A673 (cell line): ENCODE results near the gene MYBPC3. TPM values are rescaled to one million over a fixed set of nuclear protein-coding genes. Genes with fewer than 3 reads are reported as not detected.

Source experiments
- BruUV-seq: library from RNA; stranded (reverse); fragments of 400-500 nt; replicated peaks from 2 replicates; lab custom pipeline; 2021; lab: Mats Ljungman, UMichigan
- CTCF ChIA-PET: fragments of 300-600 bp; sonication (Branson Sonifier 250); formaldehyde crosslinking; loops from one replicate; lab custom pipeline; 2022; ENCODE audit warnings: antibody characterized with exemption; lab: Charles Lee
- POLR2A ChIA-PET: fragments of 300-600 bp; sonication (Branson Sonifier 250); formaldehyde crosslinking; loops from one replicate; lab custom pipeline; 2022; ENCODE audit warnings: antibody characterized with exemption; ENCODE audit not compliant: low non-redundant PET; lab: Charles Lee
- DNase-seq: peaks from one replicate; pipeline ENCODE4 v3.0.0-alpha.2; 2015; ENCODE audit warnings: low spot score
- H3K27ac ChIP-seq: fragments of 200-600 bp; sonication (generic); 2 replicates; pipeline ENCODE4 v1.5.1; 2016; ENCODE audit warnings: mixed run types, low read depth, mild to moderate bottlenecking, mixed read lengths, antibody characterized with exemption, low read length; ENCODE audit not compliant: poor library complexity, severe bottlenecking
- H3K27me3 ChIP-seq: fragments of 200-600 bp; sonication (generic); replicated peaks from 2 replicates; pipeline ENCODE4 v1.6.1; 2017; ENCODE audit warnings: mixed run types, low read depth, mild to moderate bottlenecking, mixed read lengths, antibody characterized with exemption, low read length; ENCODE audit not compliant: insufficient read depth, poor library complexity
- H3K36me3 ChIP-seq: fragments of 200-600 bp; sonication (generic); 2 replicates; pipeline ENCODE4 v1.6.1; 2016; ENCODE audit warnings: mixed run types, mild to moderate bottlenecking, mixed read lengths, antibody characterized with exemption, low read length; ENCODE audit not compliant: insufficient read depth, poor library complexity, severe bottlenecking
- H3K4me1 ChIP-seq: fragments of 200-600 bp; sonication (generic); 2 replicates; pipeline ENCODE4 v1.6.1; 2017; ENCODE audit warnings: mixed run types, mild to moderate bottlenecking, mixed read lengths, antibody characterized with exemption, low read length; ENCODE audit not compliant: insufficient read depth, poor library complexity, severe bottlenecking
- H3K4me3 ChIP-seq: fragments of 200-600 bp; sonication (generic); 2 replicates; pipeline ENCODE4 v1.5.1; 2016; ENCODE audit warnings: low read depth, mixed run types, mild to moderate bottlenecking, mixed read lengths, low read length; ENCODE audit not compliant: poor library complexity, severe bottlenecking
- H3K9me3 ChIP-seq: fragments of 200-600 bp; sonication (generic); 2 replicates; pipeline ENCODE4 v1.6.1; 2016; ENCODE audit warnings: mixed run types, low read depth, mild to moderate bottlenecking, mixed read lengths, antibody characterized with exemption, low read length; ENCODE audit not compliant: poor library complexity, severe bottlenecking
- EZH2 ChIP-seq: fragments of 200-600 bp; sonication (generic); IDR thresholded peaks from 2 replicates; pipeline ENCODE4 v1.6.1; 2017; ENCODE audit warnings: borderline replicate concordance, low read depth, mild to moderate bottlenecking, mixed read lengths, antibody characterized with exemption, low read length; ENCODE audit not compliant: poor library complexity, severe bottlenecking
- intact Hi-C: fragments of 100-400 bp; cut with micrococcal nuclease; formaldehyde crosslinking; loops from one replicate; pipeline ENCODE4 v1.10.0; 2022; ENCODE audit not compliant: unreplicated experiment
- microRNA-seq: library from miRNA; unstranded; fragments of <30 nt; microRNA quantifications from one replicate; pipeline ENCODE4 v1.2.0, GENCODE V29; 2021
- total RNA-seq: library from RNA; stranded (reverse); gene quantifications from 2 replicates; pipeline ENCODE4 v1.2.3, GENCODE V29; 2021
- TF ChIP-seq, protein P1 (sequence below): fragments of 300-800, 200-600 bp; sonication (generic); conservative IDR thresholded peaks from 2 replicates; pipeline ENCODE4 v1.5.1; 2017; ENCODE audit warnings: low read depth, mild to moderate bottlenecking, antibody characterized with exemption, low read length, moderate library complexity, mixed read lengths

Gene MYBPC3
- total RNA-seq, 1 experiment from 2014 or later: not detected

DNA sequence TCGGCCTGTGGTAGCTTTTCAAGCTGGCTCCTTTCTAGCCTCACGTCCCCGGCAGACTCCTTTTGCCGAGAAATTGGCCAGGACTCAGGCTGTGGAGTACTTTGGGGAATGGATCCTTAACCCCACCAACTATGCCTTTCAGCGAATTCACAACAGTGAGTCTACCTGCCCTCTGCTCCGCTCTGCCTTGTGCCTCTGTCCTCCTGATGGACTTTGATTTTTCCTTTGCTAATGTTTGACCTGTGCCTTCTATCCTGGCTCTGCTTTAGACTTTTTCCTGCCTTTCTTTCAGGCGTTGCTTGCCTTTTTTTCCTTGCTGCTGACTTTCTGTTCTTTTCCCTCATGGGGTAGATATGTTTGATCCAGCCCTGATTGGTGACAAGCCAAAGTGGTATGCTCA is 70.0 kb downstream of the MYBPC3 start:
- H3K27ac ChIP-seq: no peak overlapping the region
- H3K27me3 ChIP-seq: no peaks in the 10 kb centered on the region
- no peaks in the 10 kb centered on the region for H3K4me1 ChIP-seq
- no peaks in the 10 kb centered on the region for H3K9me3 ChIP-seq
- CTCF ChIA-PET: no interaction called here
- DNase-seq: no peak
- TF ChIP-seq, protein P1, sequence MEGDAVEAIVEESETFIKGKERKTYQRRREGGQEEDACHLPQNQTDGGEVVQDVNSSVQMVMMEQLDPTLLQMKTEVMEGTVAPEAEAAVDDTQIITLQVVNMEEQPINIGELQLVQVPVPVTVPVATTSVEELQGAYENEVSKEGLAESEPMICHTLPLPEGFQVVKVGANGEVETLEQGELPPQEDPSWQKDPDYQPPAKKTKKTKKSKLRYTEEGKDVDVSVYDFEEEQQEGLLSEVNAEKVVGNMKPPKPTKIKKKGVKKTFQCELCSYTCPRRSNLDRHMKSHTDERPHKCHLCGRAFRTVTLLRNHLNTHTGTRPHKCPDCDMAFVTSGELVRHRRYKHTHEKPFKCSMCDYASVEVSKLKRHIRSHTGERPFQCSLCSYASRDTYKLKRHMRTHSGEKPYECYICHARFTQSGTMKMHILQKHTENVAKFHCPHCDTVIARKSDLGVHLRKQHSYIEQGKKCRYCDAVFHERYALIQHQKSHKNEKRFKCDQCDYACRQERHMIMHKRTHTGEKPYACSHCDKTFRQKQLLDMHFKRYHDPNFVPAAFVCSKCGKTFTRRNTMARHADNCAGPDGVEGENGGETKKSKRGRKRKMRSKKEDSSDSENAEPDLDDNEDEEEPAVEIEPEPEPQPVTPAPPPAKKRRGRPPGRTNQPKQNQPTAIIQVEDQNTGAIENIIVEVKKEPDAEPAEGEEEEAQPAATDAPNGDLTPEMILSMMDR: no peak
- TF ChIP-seq EZH2: no peak
- H3K36me3 ChIP-seq: peaks cover 98% of the 10 kb centered on the region
- POLR2A ChIA-PET: no interaction called here
- no TSS peak for BruUV-seq
- H3K4me3 ChIP-seq: no peak overlapping the region
- intact Hi-C loops: no loop called here

Small RNA genes within 50 kb of the gene (microRNA-seq; reads per million reads assigned to microRNA genes)
- not detected for gene MIR4487

Other genes starting within 250 kb of the MYBPC3 start
- gene ARFGAP2, start 175.8 kb downstream of the MYBPC3 start, total RNA-seq: 179 and 206 TPM in 2 replicates
- gene PACSIN3, start 166.3 kb downstream of the MYBPC3 start, total RNA-seq: 32.0 and 50.9 TPM in 2 replicates
- gene DDB2, start 137.7 kb downstream of the MYBPC3 start, total RNA-seq: 71.4 and 96.9 TPM in 2 replicates
- gene ACP2, start 103.9 kb downstream of the MYBPC3 start, total RNA-seq: 63.3 and 68.1 TPM in 2 replicates
- gene NR1H3, start 94.7 kb downstream of the MYBPC3 start, total RNA-seq: 14.5 and 19.5 TPM in 2 replicates
- 132 and 133 TPM in 2 replicates for gene MADD, start 82.6 kb downstream of the MYBPC3 start, total RNA-seq
- not detected in 2 replicates for gene SPI1, start 25.8 kb upstream of the MYBPC3 start, total RNA-seq
- 53.3 and 64.2 TPM in 2 replicates for gene SLC39A13, start 55.9 kb upstream of the MYBPC3 start, total RNA-seq
- gene PSMC3, start 73.7 kb upstream of the MYBPC3 start, total RNA-seq: 665 and 701 TPM in 2 replicates
- 1.0 TPM in 2 replicates for gene RAPSN, start 96.4 kb upstream of the MYBPC3 start, total RNA-seq
- 246 and 257 TPM in 2 replicates for gene CELF1, start 200.4 kb upstream of the MYBPC3 start, total RNA-seq
- 68.1 and 74.3 TPM in 2 replicates for gene PTPMT1, start 212.9 kb upstream of the MYBPC3 start, total RNA-seq
- gene KBTBD4, start 226.3 kb upstream of the MYBPC3 start, total RNA-seq: 42.8 and 44.0 TPM in 2 replicates
- gene NDUFS3, start 226.4 kb upstream of the MYBPC3 start, total RNA-seq: 412 and 444 TPM in 2 replicates
- gene FAM180B, start 234.0 kb upstream of the MYBPC3 start, total RNA-seq: 0.28 and 0.62 TPM in 2 replicates
- gene C1QTNF4, start 241.7 kb upstream of the MYBPC3 start, total RNA-seq: 0.31 and 0.41 TPM in 2 replicates